CD4-positive, alpha-beta T cell (primary cell): Measurements from ENCODE around the gene RUNX2. TPM values are rescaled to one million over a fixed set of nuclear protein-coding genes. Genes with fewer than 3 reads are reported as not detected.

Source experiments
- ATAC-seq: fragments of 200-7000 bp; cut with Tn5 transposase; one replicate; pipeline ENCODE4 v1.10.0; 2022; ENCODE audit warnings: mild to moderate bottlenecking; ENCODE audit not compliant: poor library complexity
- CTCF ChIA-PET: fragments of 350-600 bp; sonication (Branson Sonifier 250); formaldehyde crosslinking; loops from one replicate; lab custom pipeline; 2021; ENCODE audit warnings: antibody characterized with exemption, inconsistent platforms; lab: Charles Lee
- POLR2A ChIA-PET: fragments of 350-600 bp; sonication (Branson Sonifier 250); formaldehyde crosslinking; loops from one replicate; lab custom pipeline; 2021; ENCODE audit warnings: antibody characterized with exemption, inconsistent platforms; lab: Charles Lee
- DNase-seq, 14 experiments: peaks; one replicate each; pipeline ENCODE4 v3.0.0-alpha.2; 2013 to 2020; ENCODE audit warnings: mixed read lengths in 2 of 14
- H3K27ac ChIP-seq, 2 donors: one replicate each; pipeline versions ENCODE4 v1.5.1 to v1.7.0; 2013; ENCODE audit warnings: low read length in 2 of 2, low read depth in 1 of 2, mild to moderate bottlenecking in 1 of 2
- H3K27me3 ChIP-seq, 2 experiments: 1 replicate in 1 of 2; 2 replicates in 1 of 2; pipeline versions ENCODE4 v1.6.1 to v1.7.0; 2013; ENCODE audit warnings: low read length in 2 of 2, control low read depth in 1 of 2, mild to moderate bottlenecking in 1 of 2, moderate library complexity in 1 of 2; ENCODE audit not compliant: insufficient read depth in 2 of 2, control insufficient read depth in 1 of 2
- H3K36me3 ChIP-seq: one replicate; pipeline ENCODE4 v1.6.1; 2013; ENCODE audit warnings: low read length, control low read depth; ENCODE audit not compliant: insufficient read depth
- H3K4me1 ChIP-seq: one replicate; pipeline ENCODE4 v1.6.1; 2013; ENCODE audit warnings: low read length, control low read depth; ENCODE audit not compliant: insufficient read depth
- H3K4me3 ChIP-seq: one replicate; pipeline ENCODE4 v1.5.1; 2013; ENCODE audit warnings: mild to moderate bottlenecking, low read length, moderate library complexity
- H3K9me3 ChIP-seq, 2 experiments: 1 replicate in 1 of 2; 2 replicates in 1 of 2; pipeline versions ENCODE4 v1.6.1 to v1.7.0; 2013; ENCODE audit warnings: low read length in 2 of 2, mild to moderate bottlenecking in 2 of 2, control low read depth in 1 of 2, moderate library complexity in 1 of 2; ENCODE audit not compliant: control insufficient read depth in 1 of 2, insufficient read depth in 1 of 2
- H3K27ac Mint-ChIP-seq: one replicate; pipeline ENCODE4 v1.8.0; 2020; ENCODE audit warnings: mixed read lengths
- H3K27me3 Mint-ChIP-seq: one replicate; pipeline ENCODE4 v1.8.0; 2021; ENCODE audit warnings: mixed read lengths
- H3K36me3 Mint-ChIP-seq: one replicate; pipeline ENCODE4 v1.8.0; 2021; ENCODE audit warnings: low read depth, mixed read lengths
- H3K4me1 Mint-ChIP-seq: one replicate; pipeline ENCODE4 v1.8.0; 2021; ENCODE audit warnings: low read depth, mixed read lengths
- H3K4me3 Mint-ChIP-seq: one replicate; pipeline ENCODE4 v1.8.0; 2020; ENCODE audit warnings: mild to moderate bottlenecking, mixed read lengths
- H3K9me3 Mint-ChIP-seq: one replicate; pipeline ENCODE4 v1.8.0; 2020; ENCODE audit warnings: mixed read lengths
- intact Hi-C, 2 experiments: fragments of 100-400 bp; cut with DNase I in 1 of 2; cut with micrococcal nuclease in 1 of 2; formaldehyde crosslinking; loops; one replicate each; pipeline versions ENCODE4 v1.15.1 to v1.9.0; 2023 to 2025; cut with DNase I, micrococcal nuclease
- total RNA-seq, 174 experiments: library from RNA in 2 of 174; stranded (reverse) in 2 of 174; gene quantifications; one replicate each; pipeline ENCODE4 v1.2.3 and lab custom pipeline; 2021 to 2026
- TF ChIP-seq, protein P1 (sequence below): fragments of 200-600 bp; IDR thresholded peaks from one replicate; pipeline ENCODE4 v1.8.0; 2022; ENCODE audit warnings: antibody characterized with exemption, mild to moderate bottlenecking

RUNX2 gene
- total RNA-seq, 2 experiments from 2014 or later = 17.5 to 18.0 TPM

DNA sequence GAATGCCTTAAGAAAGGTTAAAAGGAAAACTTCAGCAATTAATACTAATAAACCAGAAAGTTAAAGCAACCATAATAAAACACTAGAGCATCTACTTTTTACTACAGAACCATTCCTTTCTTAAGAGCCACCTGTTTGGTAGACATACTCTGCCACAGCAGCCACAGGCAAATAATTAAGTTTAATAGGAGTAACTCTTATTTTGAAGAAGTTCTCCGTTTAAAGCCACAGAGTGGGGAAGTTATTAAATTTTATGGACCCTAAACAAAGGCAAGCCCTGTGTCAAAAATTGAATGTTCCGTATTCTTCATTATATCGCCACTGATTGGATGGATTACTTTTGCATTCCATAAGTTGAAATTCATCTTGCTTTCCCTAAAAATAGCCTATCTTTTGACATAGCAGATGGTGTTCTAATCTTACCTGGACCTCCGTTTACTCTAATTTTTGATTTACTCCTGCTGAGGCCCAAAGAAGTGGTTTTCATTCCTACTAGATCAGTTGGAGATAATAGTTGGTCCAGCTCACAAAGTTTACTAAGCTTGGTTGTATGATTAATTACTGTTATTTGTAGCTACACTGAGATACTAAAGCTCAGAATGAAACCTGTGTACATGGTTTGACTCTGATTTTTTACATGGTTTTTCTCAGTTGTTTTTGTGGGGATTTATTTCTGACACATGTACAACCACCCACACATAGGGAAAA, 190.0 kb downstream of the RUNX2 start:
- DNase-seq (no peak), ATAC-seq (no peak)
- H3K27ac Mint-ChIP-seq = no peak overlapping the region
- ChIA-PET POLR2A (no interaction called here), CTCF (no interaction called here)
- H3K4me3 Mint-ChIP-seq = no peak overlapping the region
- Histone ChIP-seq H3K4me3 (no peak overlapping the region), H3K9me3 (no peaks in the 10 kb centered on the region), H3K4me1 (peaks cover 5% of the 10 kb centered on the region), H3K36me3 (peaks cover 15% of the 10 kb centered on the region), H3K27ac (no peak overlapping the region), H3K27me3 (no peaks in the 10 kb centered on the region)
- no peaks in the 10 kb centered on the region for H3K27me3 Mint-ChIP-seq
- TF ChIP-seq, protein P1, sequence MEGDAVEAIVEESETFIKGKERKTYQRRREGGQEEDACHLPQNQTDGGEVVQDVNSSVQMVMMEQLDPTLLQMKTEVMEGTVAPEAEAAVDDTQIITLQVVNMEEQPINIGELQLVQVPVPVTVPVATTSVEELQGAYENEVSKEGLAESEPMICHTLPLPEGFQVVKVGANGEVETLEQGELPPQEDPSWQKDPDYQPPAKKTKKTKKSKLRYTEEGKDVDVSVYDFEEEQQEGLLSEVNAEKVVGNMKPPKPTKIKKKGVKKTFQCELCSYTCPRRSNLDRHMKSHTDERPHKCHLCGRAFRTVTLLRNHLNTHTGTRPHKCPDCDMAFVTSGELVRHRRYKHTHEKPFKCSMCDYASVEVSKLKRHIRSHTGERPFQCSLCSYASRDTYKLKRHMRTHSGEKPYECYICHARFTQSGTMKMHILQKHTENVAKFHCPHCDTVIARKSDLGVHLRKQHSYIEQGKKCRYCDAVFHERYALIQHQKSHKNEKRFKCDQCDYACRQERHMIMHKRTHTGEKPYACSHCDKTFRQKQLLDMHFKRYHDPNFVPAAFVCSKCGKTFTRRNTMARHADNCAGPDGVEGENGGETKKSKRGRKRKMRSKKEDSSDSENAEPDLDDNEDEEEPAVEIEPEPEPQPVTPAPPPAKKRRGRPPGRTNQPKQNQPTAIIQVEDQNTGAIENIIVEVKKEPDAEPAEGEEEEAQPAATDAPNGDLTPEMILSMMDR = no peak
- no peaks in the 10 kb centered on the region for H3K9me3 Mint-ChIP-seq
- peaks cover 13% of the 10 kb centered on the region for H3K4me1 Mint-ChIP-seq
- peaks cover 16% of the 10 kb centered on the region for H3K36me3 Mint-ChIP-seq
- intact Hi-C loops = no loop called here

DNA sequence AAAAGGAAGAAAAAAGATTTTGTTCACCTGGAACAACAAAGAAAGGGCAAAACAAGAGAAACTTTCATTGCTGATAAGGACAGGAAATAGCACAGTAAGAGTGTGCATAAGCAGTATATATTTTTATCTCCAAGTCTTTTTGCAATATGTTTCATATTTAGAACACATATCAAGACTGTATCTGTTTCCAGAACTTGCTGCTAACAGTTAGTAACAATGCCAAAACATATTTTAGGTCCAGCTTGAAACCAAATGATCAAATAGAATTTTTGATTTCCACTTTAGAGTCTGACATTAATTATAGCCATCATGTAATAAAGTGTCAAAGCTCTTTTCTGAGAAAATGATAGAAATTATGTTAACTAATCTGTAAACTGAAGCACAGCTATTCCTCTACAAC, 193.1 kb downstream of the RUNX2 start:
- TF ChIP-seq, protein P1 = no peak
- Histone ChIP-seq H3K4me1 (peaks cover 5% of the 10 kb centered on the region), H3K27me3 (no peaks in the 10 kb centered on the region), H3K27ac (no peak overlapping the region), H3K4me3 (no peak overlapping the region), H3K9me3 (no peaks in the 10 kb centered on the region), H3K36me3 (peaks cover 8% of the 10 kb centered on the region)
- ChIA-PET CTCF (no interaction called here), POLR2A (no interaction called here)
- DNase-seq = no peak
- no peak for ATAC-seq
- no peak overlapping the region for H3K4me3 Mint-ChIP-seq
- no peaks in the 10 kb centered on the region for H3K27me3 Mint-ChIP-seq
- no peak overlapping the region for H3K27ac Mint-ChIP-seq
- H3K4me1 Mint-ChIP-seq = peaks cover 13% of the 10 kb centered on the region
- no peaks in the 10 kb centered on the region for H3K36me3 Mint-ChIP-seq
- intact Hi-C loops = no loop called here
- H3K9me3 Mint-ChIP-seq = no peaks in the 10 kb centered on the region

GRCh38 chr6:45522486-45522885, 194.4 kb downstream of the RUNX2 start:
- no peak overlapping the region for H3K27ac Mint-ChIP-seq
- CTCF ChIA-PET = no interaction called here

More at GRCh38 chr6:45522486-45522885, 194.4 kb downstream of the RUNX2 start:
- Histone ChIP-seq H3K27ac (no peak overlapping the region), H3K9me3 (no peaks in the 10 kb centered on the region), H3K36me3 (peaks cover 8% of the 10 kb centered on the region), H3K27me3 (no peaks in the 10 kb centered on the region), H3K4me3 (no peak overlapping the region), H3K4me1 (peaks cover 5% of the 10 kb centered on the region)
- ATAC-seq (no peak), DNase-seq (no peak)
- H3K27me3 Mint-ChIP-seq = no peaks in the 10 kb centered on the region
- intact Hi-C loops = no loop called here
- TF ChIP-seq, protein P1 = no peak
- H3K4me3 Mint-ChIP-seq = no peak overlapping the region
- H3K36me3 Mint-ChIP-seq = peaks cover 7% of the 10 kb centered on the region
- POLR2A ChIA-PET = no interaction called here
- H3K4me1 Mint-ChIP-seq = peaks cover 13% of the 10 kb centered on the region
- no peaks in the 10 kb centered on the region for H3K9me3 Mint-ChIP-seq
